Caco-2 (cell line): ENCODE measurements around the gene ZNF521. TPM values are rescaled to one million over a fixed set of nuclear protein-coding genes. Genes with fewer than 3 reads are reported as not detected.

ENCODE experiments used
- BruUV-seq: library from RNA; stranded (reverse); fragments of 400-500 nt; replicated peaks from 2 replicates; lab custom pipeline; 2021; lab: Mats Ljungman, UMichigan
- CTCF ChIA-PET: fragments of 300-600 bp; sonication (Branson Sonifier 250); formaldehyde crosslinking; loops from one replicate; lab custom pipeline; 2022; ENCODE audit warnings: antibody characterized with exemption; lab: Charles Lee
- POLR2A ChIA-PET: fragments of 300-600 bp; sonication (Branson Sonifier 250); formaldehyde crosslinking; loops from one replicate; lab custom pipeline; 2022; ENCODE audit warnings: antibody characterized with exemption; lab: Charles Lee
- DNase-seq, 2 experiments: peaks; one replicate each; pipeline versions ENCODE4 v3.0.0 to v3.0.0-alpha.2; 2020 to 2022
- H3K27me3 ChIP-seq: replicated peaks from 2 replicates; pipeline ENCODE4 v1.6.0; 2011; ENCODE audit warnings: low read length; ENCODE audit not compliant: control insufficient read depth, insufficient read depth
- H3K36me3 ChIP-seq: 2 replicates; pipeline ENCODE4 v1.5.1; 2011; ENCODE audit warnings: low read length; ENCODE audit not compliant: control insufficient read depth, insufficient read depth
- H3K4me1 ChIP-seq: fragments of 250-450 bp; sonication (Bioruptor Pico); 2 replicates; pipeline ENCODE4 v1.5.1; 2020; ENCODE audit warnings: mild to moderate bottlenecking
- H3K4me3 ChIP-seq: 2 replicates; pipeline ENCODE4 v1.5.1; 2011; ENCODE audit warnings: low read depth, mild to moderate bottlenecking, control low read depth, low read length
- H3K9me3 ChIP-seq: fragments of 250-450 bp; sonication (Bioruptor Pico); 2 replicates; pipeline ENCODE4 v1.5.1; 2020; ENCODE audit warnings: mild to moderate bottlenecking, moderate library complexity
- H3K27ac Mint-ChIP-seq: one replicate; pipeline ENCODE4 v1.8.0; 2022; ENCODE audit warnings: mixed read lengths; ENCODE audit not compliant: unreplicated experiment
- H3K27me3 Mint-ChIP-seq: one replicate; pipeline ENCODE4 v1.8.0; 2022; ENCODE audit warnings: mixed read lengths; ENCODE audit not compliant: insufficient read depth, unreplicated experiment
- H3K36me3 Mint-ChIP-seq: one replicate; pipeline ENCODE4 v1.8.0; 2022; ENCODE audit warnings: mild to moderate bottlenecking, mixed read lengths; ENCODE audit not compliant: insufficient read depth, unreplicated experiment
- H3K4me1 Mint-ChIP-seq: one replicate; pipeline ENCODE4 v1.8.0; 2022; ENCODE audit warnings: low read depth, mixed read lengths; ENCODE audit not compliant: unreplicated experiment
- H3K4me3 Mint-ChIP-seq: one replicate; pipeline ENCODE4 v1.8.0; 2022; ENCODE audit warnings: mild to moderate bottlenecking, moderate library complexity, mixed read lengths; ENCODE audit not compliant: unreplicated experiment
- H3K9me3 Mint-ChIP-seq: one replicate; pipeline ENCODE4 v1.8.0; 2022; ENCODE audit warnings: mixed read lengths; ENCODE audit not compliant: unreplicated experiment
- CTCF ChIP-seq, 2 experiments: fragments of 200-600 bp in 1 of 2; IDR thresholded peaks; 1 replicate in 1 of 2; 2 replicates in 1 of 2; pipeline versions ENCODE4 v1.5.1 to v1.8.0; 2011 to 2022; ENCODE audit warnings: antibody characterized with exemption in 1 of 2, control low read depth in 1 of 2, inconsistent platforms in 1 of 2, low read depth in 1 of 2, low read length in 1 of 2, mild to moderate bottlenecking in 1 of 2, moderate library complexity in 1 of 2; ENCODE audit not compliant: insufficient read depth in 1 of 2, severe bottlenecking in 1 of 2, unreplicated experiment in 1 of 2
- intact Hi-C: fragments of 100-400 bp; cut with micrococcal nuclease; formaldehyde crosslinking; loops from one replicate; pipeline ENCODE4 v1.10.0; 2022; ENCODE audit not compliant: unreplicated experiment
- total RNA-seq: library from RNA; stranded (reverse); gene quantifications from 2 replicates; pipeline ENCODE4 v1.2.3, GENCODE V29; 2022

The ZNF521 gene
- total RNA-seq, 1 experiment from 2014 or later, result not detected

GRCh38 chr18:25133879-25134278, 218.1 kb downstream of the ZNF521 start:
- DNase-seq, result no peak
- no TSS peak for BruUV-seq
- CTCF ChIA-PET, result no interaction called here
- no peak for TF ChIP-seq CTCF (IDR thresholded peaks at IDR 0.05; ENCODE audit: insufficient read depth in 1 of 2, low read depth in 1 of 2, low read length in 1 of 2, severe bottlenecking in 1 of 2, unreplicated experiment in 1 of 2)
- Mint-ChIP-seq H3K9me3 (no peaks in the 10 kb centered on the region), H3K36me3 (no peaks in the 10 kb centered on the region), H3K27ac (no peak overlapping the region), H3K4me1 (no peaks in the 10 kb centered on the region), H3K27me3 (no peaks in the 10 kb centered on the region), H3K4me3 (no peak overlapping the region)
- H3K36me3 ChIP-seq, result no peaks in the 10 kb centered on the region
- H3K4me3 ChIP-seq, result no peak overlapping the region
- no peaks in the 10 kb centered on the region for H3K9me3 ChIP-seq
- intact Hi-C loops, result no loop called here
- no peaks in the 10 kb centered on the region for H3K4me1 ChIP-seq
- POLR2A ChIA-PET, result no interaction called here
- H3K27me3 ChIP-seq, result no peaks in the 10 kb centered on the region

DNA sequence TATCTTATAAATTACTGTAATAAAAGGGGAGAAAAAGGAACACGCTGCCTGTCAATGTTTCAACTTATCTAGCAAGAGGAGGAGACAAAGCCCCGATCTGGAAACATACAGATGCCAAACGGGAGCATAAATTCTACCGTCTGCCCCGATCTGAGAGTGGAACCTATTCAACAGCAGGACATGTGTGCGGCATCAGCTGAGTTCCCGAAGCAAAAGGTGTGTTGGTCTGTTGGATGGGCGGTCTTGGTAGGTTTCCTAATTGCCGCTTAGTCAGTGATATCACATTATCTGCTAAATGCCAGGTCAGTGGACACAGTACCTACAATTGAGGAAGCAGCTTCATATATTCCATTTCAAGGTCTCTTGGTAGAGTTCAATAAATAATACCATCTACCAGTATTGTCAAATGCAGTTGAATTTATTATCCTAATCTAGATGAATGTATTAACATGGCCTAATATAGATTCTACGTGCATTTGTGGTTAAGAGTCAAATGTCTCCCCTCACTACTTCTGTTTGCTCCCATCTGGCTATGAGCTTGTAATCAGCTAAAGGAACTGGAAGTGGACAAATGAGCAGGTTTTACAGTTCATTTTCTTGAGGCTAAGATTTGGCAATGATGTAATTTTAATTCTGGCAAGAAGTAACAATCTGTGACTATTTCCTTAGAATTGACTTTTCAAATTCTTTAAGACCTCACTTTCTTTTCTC, 219.0 kb downstream of the ZNF521 start:
- Mint-ChIP-seq H3K9me3 (no peaks in the 10 kb centered on the region), H3K36me3 (no peaks in the 10 kb centered on the region), H3K4me3 (no peak overlapping the region), H3K27me3 (no peaks in the 10 kb centered on the region), H3K27ac (no peak overlapping the region), H3K4me1 (no peaks in the 10 kb centered on the region)
- no peak for TF ChIP-seq CTCF (IDR thresholded peaks at IDR 0.05; ENCODE audit: insufficient read depth in 1 of 2, low read depth in 1 of 2, low read length in 1 of 2, severe bottlenecking in 1 of 2, unreplicated experiment in 1 of 2)
- ChIA-PET POLR2A (no interaction called here), CTCF (no interaction called here)
- no peaks in the 10 kb centered on the region for H3K27me3 ChIP-seq
- DNase-seq, result no peak
- intact Hi-C loops, result no loop called here
- H3K36me3 ChIP-seq, result no peaks in the 10 kb centered on the region
- BruUV-seq, result no TSS peak
- no peaks in the 10 kb centered on the region for H3K4me1 ChIP-seq
- no peaks in the 10 kb centered on the region for H3K9me3 ChIP-seq
- no peak overlapping the region for H3K4me3 ChIP-seq

DNA sequence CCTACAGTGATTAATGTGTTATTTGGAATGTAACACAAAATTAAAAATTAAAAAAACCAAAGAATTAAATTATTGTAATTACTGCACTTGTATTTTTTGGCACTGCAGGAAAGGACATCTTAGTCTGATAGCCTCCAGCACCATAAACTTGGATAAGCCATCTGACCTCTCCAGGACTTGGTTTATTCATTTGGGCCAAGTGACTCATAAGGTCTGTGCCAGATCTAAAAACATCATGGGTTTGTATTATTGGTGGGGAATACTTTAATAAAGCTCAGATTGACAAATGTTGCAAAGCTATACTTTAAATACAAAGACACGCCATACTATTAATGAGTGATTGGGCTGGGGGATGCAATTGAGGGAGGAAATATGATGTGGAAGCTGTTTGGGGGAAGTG, 225.2 kb downstream of the ZNF521 start:
- no peak for DNase-seq
- Mint-ChIP-seq H3K27ac (no peak overlapping the region), H3K27me3 (no peaks in the 10 kb centered on the region), H3K4me3 (no peak overlapping the region), H3K4me1 (no peaks in the 10 kb centered on the region), H3K36me3 (no peaks in the 10 kb centered on the region), H3K9me3 (no peaks in the 10 kb centered on the region)
- ChIA-PET POLR2A (no interaction called here), CTCF (no interaction called here)
- intact Hi-C loops, result no loop called here
- H3K27me3 ChIP-seq, result no peaks in the 10 kb centered on the region
- no peak for TF ChIP-seq CTCF (IDR thresholded peaks at IDR 0.05; ENCODE audit: insufficient read depth in 1 of 2, low read depth in 1 of 2, low read length in 1 of 2, severe bottlenecking in 1 of 2, unreplicated experiment in 1 of 2)
- H3K4me3 ChIP-seq, result no peak overlapping the region
- no peaks in the 10 kb centered on the region for H3K4me1 ChIP-seq
- no peaks in the 10 kb centered on the region for H3K9me3 ChIP-seq
- no peaks in the 10 kb centered on the region for H3K36me3 ChIP-seq
- BruUV-seq, result no TSS peak
